GM23248 (cell line): ENCODE results near the gene TREM1.

Experiments used
- EZH2 ChIP-seq: fragments of 200-600 bp; sonication (generic); IDR thresholded peaks from 2 replicates; pipeline ENCODE4 v1.6.1; 2018; ENCODE audit warnings: antibody characterized with exemption, mild to moderate bottlenecking; ENCODE audit not compliant: insufficient read depth, poor library complexity, severe bottlenecking
- EZH2phosphoT487 ChIP-seq: fragments of 200-600 bp; sonication (generic); IDR thresholded peaks from 2 replicates; pipeline ENCODE4 v1.6.1; 2018; ENCODE audit warnings: antibody characterized with exemption, moderate library complexity, mild to moderate bottlenecking, low read depth; ENCODE audit not compliant: insufficient read depth

GRCh38 chr6:41315203-41315602 is 28.7 kb upstream of the TREM1 start:
- TF ChIP-seq EZH2: no peak
- no peak for TF ChIP-seq EZH2phosphoT487
